Fibroblast of lung (primary cell): ENCODE data around the gene ABCB8. TPM values are rescaled to one million over a fixed set of nuclear protein-coding genes. Genes with fewer than 3 reads are reported as not detected.
A peak's percentile ranks its signal among the peaks of the same experiment; 100 is the strongest.

Experiments
- DNase-seq, 2 donors: peaks; one replicate each; pipeline versions ENCODE4 v3.0.0 to v3.0.0-alpha.2; 2010; ENCODE audit warnings: low read depth in 2 of 2
- H2AFZ ChIP-seq: 2 replicates; pipeline ENCODE4 v1.5.1; 2012; ENCODE audit warnings: low read length, control low read depth, inconsistent platforms
- H3K27ac ChIP-seq: 2 replicates; pipeline ENCODE4 v1.5.1; 2011; ENCODE audit warnings: low read length, control low read depth; ENCODE audit not compliant: insufficient read depth
- H3K27me3 ChIP-seq: 2 replicates; pipeline ENCODE4 v1.5.1; 2011; ENCODE audit warnings: mild to moderate bottlenecking, low read length; ENCODE audit not compliant: control insufficient read depth, insufficient read depth
- H3K36me3 ChIP-seq: 2 replicates; pipeline ENCODE4 v1.5.1; 2011; ENCODE audit warnings: low read length; ENCODE audit not compliant: control insufficient read depth, insufficient read depth
- H3K4me1 ChIP-seq: 2 replicates; pipeline ENCODE4 v1.5.1; 2011; ENCODE audit warnings: low read length; ENCODE audit not compliant: control insufficient read depth, insufficient read depth; ENCODE audit errors: extremely low read depth
- H3K4me2 ChIP-seq: 2 replicates; pipeline ENCODE4 v1.5.1; 2011; ENCODE audit warnings: low read length, control low read depth; ENCODE audit not compliant: insufficient read depth; ENCODE audit errors: extremely low read depth
- H3K4me3 ChIP-seq, 4 experiments: fragments of 200-600 bp in 1 of 4; sonication (generic) in 1 of 4; replicated peaks in 1 of 4; 2 replicates each; pipeline ENCODE4 v1.5.1; 2011 to 2016; ENCODE audit warnings: low read length in 4 of 4, low read depth in 3 of 4, mild to moderate bottlenecking in 3 of 4, control low read depth in 2 of 4, inconsistent platforms in 1 of 4, mixed read lengths in 1 of 4; ENCODE audit not compliant: insufficient read depth in 1 of 4; ENCODE audit errors: control extremely low read depth in 1 of 4
- H3K79me2 ChIP-seq: 2 replicates; pipeline ENCODE4 v1.5.1; 2012; ENCODE audit warnings: mild to moderate bottlenecking, low read length, inconsistent platforms; ENCODE audit not compliant: control insufficient read depth, insufficient read depth
- H3K9ac ChIP-seq: 2 replicates; pipeline ENCODE4 v1.5.1; 2011; ENCODE audit warnings: mild to moderate bottlenecking, low read length, control low read depth; ENCODE audit not compliant: insufficient read depth
- H3K9me3 ChIP-seq: 2 replicates; pipeline ENCODE4 v1.5.1; 2012; ENCODE audit warnings: low read depth, low read length; ENCODE audit not compliant: control insufficient read depth, insufficient read depth
- H4K20me1 ChIP-seq: 2 replicates; pipeline ENCODE4 v1.5.1; 2011; ENCODE audit warnings: low read length; ENCODE audit not compliant: control insufficient read depth, insufficient read depth; ENCODE audit errors: extremely low read depth
- EZH2 ChIP-seq: IDR thresholded peaks from 2 replicates; pipeline ENCODE4 v1.5.1; 2012; ENCODE audit warnings: low read length, control low read depth, mild to moderate bottlenecking; ENCODE audit errors: missing control alignments
- polyA plus RNA-seq, 2 donors: library from polyadenylated mRNA; depleted of rRNA in 1 of 2; stranded (reverse) in 1 of 2; unstranded in 1 of 2; fragments of >200 nt; gene quantifications; 2 replicates each; pipeline ENCODE4 v1.2.1, GENCODE V29; 2011 to 2012; ENCODE audit warnings: missing spikeins in 1 of 2
- total RNA-seq: library from RNA; depleted of rRNA; stranded (reverse); fragments of >200 nt; gene quantifications from 2 replicates; pipeline ENCODE4 v1.2.1, GENCODE V29; 2014
- TF ChIP-seq, protein P1 (sequence below), 2 donors: IDR thresholded peaks in 1 of 2; conservative IDR thresholded peaks in 1 of 2; 1 replicate in 1 of 2; 2 replicates in 1 of 2; pipeline ENCODE4 v1.5.1; 2011 to 2012; ENCODE audit warnings: low read length in 2 of 2, control low read depth in 1 of 2, inconsistent platforms in 1 of 2, low read depth in 1 of 2, mild to moderate bottlenecking in 1 of 2

ABCB8 gene
- total and polyA plus RNA-seq, 2 donors (not counting 1 experiment from before 2014, with no cell fraction given), result 12.1 to 20.0 TPM

DNA sequence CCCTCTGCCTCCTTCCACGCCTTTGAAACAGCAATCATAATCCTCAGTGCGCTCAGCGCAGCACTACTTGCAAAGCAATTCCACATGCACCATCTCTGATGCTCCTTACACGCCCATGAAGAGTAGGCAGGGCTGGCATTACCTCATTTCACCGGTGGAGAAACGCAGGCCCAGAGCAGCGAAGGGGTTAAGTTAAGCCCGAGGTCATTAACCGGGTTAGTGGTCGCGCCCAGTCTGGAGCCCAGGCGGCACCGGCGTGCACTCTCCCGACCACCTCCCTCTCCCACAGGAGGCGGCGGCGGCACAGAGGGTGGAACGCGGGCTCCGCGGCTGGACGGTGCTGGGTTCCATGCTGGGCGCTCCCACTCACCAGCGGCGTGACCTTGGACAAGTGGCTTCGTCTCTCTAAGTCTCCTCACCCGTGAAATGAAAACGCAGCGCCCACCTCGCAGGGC is 51.8 kb downstream of the ABCB8 start:
- Histone ChIP-seq H3K4me3 (peak overlapping the region; percentile 72 to 95 (median 94)), H4K20me1 (no peaks in the 10 kb centered on the region), H3K9ac (peak overlapping the region; percentile 87), H3K27me3 (no peaks in the 10 kb centered on the region), H3K79me2 (peaks cover 28% of the 10 kb centered on the region), H2AFZ (peak overlapping the region; percentile 21), H3K36me3 (peaks cover 23% of the 10 kb centered on the region), H3K4me2 (peak overlapping the region; percentile 86), H3K4me1 (peaks cover 24% of the 10 kb centered on the region), H3K9me3 (no peaks in the 10 kb centered on the region), H3K27ac (peak overlapping the region; percentile 91)
- DNase-seq, result peak in 1 of 2 donors; percentile 37
- no peak for TF ChIP-seq EZH2
- TF ChIP-seq, protein P1, sequence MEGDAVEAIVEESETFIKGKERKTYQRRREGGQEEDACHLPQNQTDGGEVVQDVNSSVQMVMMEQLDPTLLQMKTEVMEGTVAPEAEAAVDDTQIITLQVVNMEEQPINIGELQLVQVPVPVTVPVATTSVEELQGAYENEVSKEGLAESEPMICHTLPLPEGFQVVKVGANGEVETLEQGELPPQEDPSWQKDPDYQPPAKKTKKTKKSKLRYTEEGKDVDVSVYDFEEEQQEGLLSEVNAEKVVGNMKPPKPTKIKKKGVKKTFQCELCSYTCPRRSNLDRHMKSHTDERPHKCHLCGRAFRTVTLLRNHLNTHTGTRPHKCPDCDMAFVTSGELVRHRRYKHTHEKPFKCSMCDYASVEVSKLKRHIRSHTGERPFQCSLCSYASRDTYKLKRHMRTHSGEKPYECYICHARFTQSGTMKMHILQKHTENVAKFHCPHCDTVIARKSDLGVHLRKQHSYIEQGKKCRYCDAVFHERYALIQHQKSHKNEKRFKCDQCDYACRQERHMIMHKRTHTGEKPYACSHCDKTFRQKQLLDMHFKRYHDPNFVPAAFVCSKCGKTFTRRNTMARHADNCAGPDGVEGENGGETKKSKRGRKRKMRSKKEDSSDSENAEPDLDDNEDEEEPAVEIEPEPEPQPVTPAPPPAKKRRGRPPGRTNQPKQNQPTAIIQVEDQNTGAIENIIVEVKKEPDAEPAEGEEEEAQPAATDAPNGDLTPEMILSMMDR (conservative IDR thresholded peaks at IDR 0.05 in 1 of 2, IDR thresholded peaks at IDR 0.05 in 1 of 2; ENCODE audit: low read depth in 1 of 2, low read length in 2 of 2), result no peak

DNA sequence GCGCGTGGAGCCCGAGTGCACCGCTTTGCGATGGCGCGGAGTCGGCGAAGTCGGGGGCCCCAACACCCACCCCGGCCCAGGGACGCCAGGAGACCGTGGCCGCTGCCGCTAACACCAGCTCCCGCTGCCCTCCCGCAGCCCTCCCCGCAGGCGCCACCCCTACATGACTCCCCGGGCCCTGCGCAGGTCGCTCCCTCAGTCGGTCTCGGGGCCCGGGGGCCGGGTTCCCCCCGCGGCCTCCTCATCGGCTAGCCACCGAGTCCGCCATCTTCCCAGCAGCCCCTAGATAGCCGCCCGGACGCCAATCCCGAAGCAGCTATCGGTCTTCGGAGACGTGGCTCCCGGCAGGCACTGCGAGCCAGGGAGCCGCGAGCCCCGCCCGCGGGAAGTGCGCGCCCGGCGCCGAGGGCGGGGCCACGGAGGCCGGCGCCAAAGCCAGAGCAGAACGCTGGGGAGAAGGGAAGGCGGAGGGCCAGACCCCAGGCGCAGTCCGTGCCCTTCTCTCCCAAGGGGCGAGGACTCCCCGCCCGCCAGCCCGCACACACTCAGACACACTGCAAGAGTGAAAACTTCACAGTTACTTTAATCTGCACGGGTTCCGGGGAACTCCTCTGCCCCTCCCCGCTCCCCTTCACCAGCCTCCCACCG is 52.4 kb downstream of the ABCB8 start, which contains the start of gene FASTK:
TSS of gene FASTK (minus strand) at position 288 of the 648 bp plus-strand sequence. CDS start at position 245, 43 bp downstream.
- Histone ChIP-seq H3K4me2 (peak within 1 kb of the TSS; percentile 86), H3K36me3 (peaks cover 19% of the 10 kb centered on the region), H4K20me1 (no peaks in the 10 kb centered on the region), H3K9ac (peak within 1 kb of the TSS; percentile 87), H3K9me3 (no peaks in the 10 kb centered on the region), H3K27me3 (no peaks in the 10 kb centered on the region), H3K4me3 (peak within 1 kb of the TSS; percentile 72 to 95 (median 94)), H3K27ac (peak within 1 kb of the TSS; percentile 91), H3K4me1 (peaks cover 26% of the 10 kb centered on the region), H2AFZ (peak within 1 kb of the TSS; percentile 21), H3K79me2 (peaks cover 28% of the 10 kb centered on the region)
- peak; percentile 87 to 88 for DNase-seq
- TF ChIP-seq, protein P1 (conservative IDR thresholded peaks at IDR 0.05 in 1 of 2, IDR thresholded peaks at IDR 0.05 in 1 of 2; ENCODE audit: low read depth in 1 of 2, low read length in 2 of 2), result no peak
- no peak for TF ChIP-seq EZH2

DNA sequence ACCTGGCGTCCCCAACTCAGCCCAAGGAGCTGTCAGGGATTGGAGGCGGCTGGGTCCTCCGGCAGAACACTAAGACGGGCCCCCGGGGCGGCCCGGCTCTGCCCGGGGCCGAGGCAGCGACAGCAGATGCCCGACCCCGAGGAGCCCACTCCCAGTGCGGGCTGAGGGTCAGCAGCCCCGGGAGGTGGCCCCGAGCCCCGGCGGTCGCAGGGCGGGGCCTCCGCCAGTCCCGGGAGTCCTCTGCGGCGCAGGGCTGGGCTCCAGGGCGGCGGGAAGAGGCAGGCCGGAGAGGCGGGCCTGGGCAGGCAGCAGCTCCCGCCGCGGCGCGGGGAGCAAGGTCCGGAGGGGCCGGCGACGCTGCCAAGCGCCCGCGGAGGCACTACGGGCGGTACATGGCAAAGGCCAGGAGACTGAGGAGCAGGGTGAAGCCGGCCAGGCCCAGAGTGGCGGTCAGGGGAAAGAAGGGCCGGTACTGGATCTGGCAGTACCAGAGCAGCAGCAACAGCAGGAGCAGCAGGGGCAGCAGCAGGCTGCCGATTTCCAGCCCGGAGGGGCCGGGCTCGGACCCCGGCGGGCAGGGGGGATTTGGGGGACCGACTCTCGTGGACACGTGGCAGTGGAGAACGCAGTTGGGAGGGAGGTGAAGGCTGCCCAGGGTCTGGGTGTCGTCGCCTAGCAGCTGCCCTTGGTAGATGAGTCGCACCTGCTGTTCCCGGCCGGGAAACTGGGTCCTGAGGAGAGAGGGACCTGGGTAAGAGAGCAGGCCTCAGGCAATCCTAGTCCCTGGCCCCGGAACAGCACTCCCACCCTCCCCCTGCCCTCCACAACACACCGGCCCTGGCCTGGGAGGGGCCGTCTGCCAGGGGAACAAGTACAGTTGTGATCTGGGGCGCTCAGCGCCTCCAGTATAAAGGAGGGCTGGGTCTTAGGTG is 53.2 kb downstream of the ABCB8 start:
- Histone ChIP-seq H3K9me3 (no peaks in the 10 kb centered on the region), H3K79me2 (peaks cover 28% of the 10 kb centered on the region), H3K4me3 (peak overlapping the region; percentile 28 to 94 (median 78)), H3K4me1 (peaks cover 28% of the 10 kb centered on the region), H4K20me1 (no peaks in the 10 kb centered on the region), H3K27ac (peak overlapping the region; percentile 91), H3K36me3 (peaks cover 16% of the 10 kb centered on the region), H2AFZ (no peak overlapping the region), H3K4me2 (peak overlapping the region; percentile 81), H3K9ac (peak overlapping the region; percentile 66), H3K27me3 (no peaks in the 10 kb centered on the region)
- DNase-seq, result peak in 1 of 2 donors; percentile 34
- no peak for TF ChIP-seq EZH2
- TF ChIP-seq, protein P1 (conservative IDR thresholded peaks at IDR 0.05 in 1 of 2, IDR thresholded peaks at IDR 0.05 in 1 of 2; ENCODE audit: low read depth in 1 of 2, low read length in 2 of 2), result no peak
